Thyroid gland (tissue), 4 donors: ENCODE measurements around the gene DPYD.

Experiments
- CTCF ChIP-seq, 6 experiments: fragments of 200-600 bp in 3 of 6; fragments of 450-650 bp in 3 of 6; sonication (generic) in 3 of 6; IDR thresholded peaks; one replicate each; pipeline ENCODE4 v1.5.1; 2016 to 2019; ENCODE audit warnings: antibody characterized with exemption in 6 of 6, mild to moderate bottlenecking in 2 of 6, inconsistent platforms in 1 of 6, moderate library complexity in 1 of 6
- POLR2A ChIP-seq, 2 donors: fragments of 450-650 bp; IDR thresholded peaks; one replicate each; pipeline ENCODE4 v1.6.1; 2017; ENCODE audit warnings: antibody characterized with exemption in 2 of 2, mild to moderate bottlenecking in 2 of 2, moderate library complexity in 1 of 2

GRCh38 chr1:97190326-97190725 is 730.5 kb downstream of the DPYD start:
- TF ChIP-seq CTCF (IDR thresholded peaks at IDR 0.05) (no peak), POLR2A (IDR thresholded peaks at IDR 0.05) (no peak)
